Activated T-cell treated with anti-CD3 and anti-CD28 coated beads, Interleukin-2, amount 50 U/mL, for 4 hours (primary cell): ENCODE results near the gene SIN3B. TPM values are rescaled to one million over a fixed set of nuclear protein-coding genes. Genes with fewer than 3 reads are reported as not detected.

Experiments used
- ATAC-seq, 2 donors: fragments of 200-7000 bp; cut with Tn5 transposase; one replicate each; pipeline ENCODE4 v1.10.0; 2021
- DNase-seq: peaks from one replicate; pipeline ENCODE4 v3.0.0-alpha.2; 2020
- H3K27me3 Mint-ChIP-seq: one replicate; pipeline ENCODE4 v1.8.0; 2021; ENCODE audit warnings: low read depth, mixed read lengths
- H3K36me3 Mint-ChIP-seq: one replicate; pipeline ENCODE4 v1.8.0; 2022; ENCODE audit warnings: mixed read lengths; ENCODE audit not compliant: insufficient read depth
- H3K4me1 Mint-ChIP-seq: one replicate; pipeline ENCODE4 v1.8.0; 2021; ENCODE audit warnings: low read depth, mixed read lengths
- H3K4me3 Mint-ChIP-seq: one replicate; pipeline ENCODE4 v1.8.0; 2021; ENCODE audit warnings: mild to moderate bottlenecking, moderate library complexity, mixed read lengths
- H3K9me3 Mint-ChIP-seq: one replicate; pipeline ENCODE4 v1.8.0; 2021; ENCODE audit warnings: mixed read lengths
- total RNA-seq, 3 donors: library from RNA; stranded (reverse); gene quantifications; one replicate each; pipeline ENCODE4 v1.2.1, GENCODE V29; 2021

Gene SIN3B
- total RNA-seq, 3 donors from 2014 or later: 40.7 to 43.7 (median 41.2) TPM

DNA sequence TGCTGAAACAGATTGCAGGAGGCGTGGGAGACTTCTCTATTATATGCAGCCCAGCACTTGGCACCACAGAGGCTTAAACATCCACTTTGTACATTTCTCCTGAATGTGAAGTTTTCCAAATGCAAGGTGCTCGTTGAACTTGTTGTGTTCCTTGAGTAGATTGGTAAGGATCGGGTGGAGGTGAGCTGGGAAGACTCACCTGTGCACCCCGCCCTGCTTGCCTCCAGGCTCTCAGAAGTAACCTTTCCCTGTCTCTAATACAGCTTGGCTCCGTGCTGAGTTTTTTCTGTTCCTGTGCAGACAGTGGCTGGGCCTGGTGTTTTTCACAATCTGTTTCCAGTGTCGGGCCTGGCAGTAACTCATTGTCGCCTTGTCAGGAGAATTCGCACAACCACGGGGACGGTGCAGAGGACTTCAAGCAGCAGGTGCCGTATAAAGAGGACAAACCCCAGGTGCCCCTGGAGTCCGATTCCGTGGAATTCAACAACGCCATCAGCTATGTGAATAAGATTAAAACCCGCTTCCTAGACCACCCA is 12.3 kb downstream of the SIN3B start:
- Mint-ChIP-seq H3K4me1 (peaks cover 7% of the 10 kb centered on the region), H3K36me3 (peaks cover 32% of the 10 kb centered on the region), H3K4me3 (no peak overlapping the region), H3K9me3 (no peaks in the 10 kb centered on the region), H3K27me3 (no peaks in the 10 kb centered on the region)
- DNase-seq (no peak), ATAC-seq (no peak)

DNA sequence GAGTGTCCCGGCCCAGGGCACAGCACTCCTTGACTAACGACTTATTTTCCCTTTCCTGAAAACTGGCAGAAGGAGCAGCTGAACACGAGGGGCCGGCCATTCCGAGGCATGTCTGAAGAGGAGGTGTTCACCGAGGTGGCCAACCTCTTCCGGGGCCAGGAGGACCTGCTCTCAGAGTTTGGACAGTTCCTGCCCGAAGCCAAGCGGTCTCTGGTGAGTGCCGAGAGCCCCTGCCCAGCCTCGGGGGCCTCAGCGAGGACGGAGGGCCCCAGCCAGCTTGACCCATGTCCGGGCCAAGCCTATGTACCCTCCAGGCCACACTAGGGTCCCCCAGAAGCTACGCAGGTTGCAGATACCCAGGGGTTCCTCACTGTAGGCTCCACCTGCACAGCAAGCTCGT is 17.7 kb downstream of the SIN3B start:
- H3K9me3 Mint-ChIP-seq: no peaks in the 10 kb centered on the region
- no peak overlapping the region for H3K4me3 Mint-ChIP-seq
- DNase-seq: no peak
- no peak for ATAC-seq
- H3K36me3 Mint-ChIP-seq: peaks cover 48% of the 10 kb centered on the region
- no peaks in the 10 kb centered on the region for H3K27me3 Mint-ChIP-seq
- H3K4me1 Mint-ChIP-seq: peaks cover 4% of the 10 kb centered on the region

DNA sequence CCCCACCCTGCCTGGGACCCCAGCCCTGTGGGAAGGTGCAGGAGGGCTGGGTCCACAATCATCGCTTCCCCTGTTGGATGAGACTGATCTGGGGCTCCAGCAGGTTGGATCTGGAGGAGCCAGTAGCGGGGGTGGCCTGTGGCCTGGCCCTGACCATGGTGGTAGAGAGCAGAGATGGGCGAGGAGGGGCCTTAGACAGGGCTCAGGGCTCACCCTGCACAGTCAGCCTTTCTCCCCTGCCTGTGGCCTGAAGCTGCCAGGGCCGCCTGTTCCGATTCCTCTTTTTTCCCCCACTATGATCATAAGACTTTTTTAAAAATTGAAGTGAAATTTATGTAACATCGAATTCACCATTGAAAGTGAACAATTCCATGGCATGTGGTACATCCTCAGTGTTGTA is 18.2 kb downstream of the SIN3B start:
- H3K9me3 Mint-ChIP-seq: no peaks in the 10 kb centered on the region
- no peak for ATAC-seq
- DNase-seq: no peak

DNA sequence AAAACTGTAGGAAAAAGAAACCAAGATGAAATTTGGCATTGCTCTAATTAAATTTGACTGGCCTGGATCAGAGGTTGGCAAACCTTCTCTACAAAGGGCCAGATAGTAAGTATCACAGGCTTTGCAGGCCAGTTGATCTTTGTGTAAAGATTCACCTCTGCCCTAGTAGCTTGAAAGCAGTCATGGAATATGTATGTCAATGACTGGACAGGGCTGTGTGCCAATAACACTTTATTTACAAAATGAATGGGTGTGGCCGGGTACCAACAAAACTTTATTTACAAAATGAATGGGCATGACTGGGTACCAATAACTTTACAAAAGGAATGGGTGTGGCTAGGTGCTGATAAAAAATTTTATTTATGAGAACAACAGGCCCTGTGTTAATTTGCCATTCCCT is 20.0 kb downstream of the SIN3B start:
- peaks cover 52% of the 10 kb centered on the region for H3K36me3 Mint-ChIP-seq
- H3K4me3 Mint-ChIP-seq: no peak overlapping the region
- H3K4me1 Mint-ChIP-seq: peaks cover 4% of the 10 kb centered on the region

More for the DNA sequence above, 18.2 kb downstream of the SIN3B start:
- Mint-ChIP-seq H3K4me1 (peaks cover 4% of the 10 kb centered on the region), H3K27me3 (no peaks in the 10 kb centered on the region), H3K36me3 (peaks cover 51% of the 10 kb centered on the region), H3K4me3 (no peak overlapping the region)

DNA sequence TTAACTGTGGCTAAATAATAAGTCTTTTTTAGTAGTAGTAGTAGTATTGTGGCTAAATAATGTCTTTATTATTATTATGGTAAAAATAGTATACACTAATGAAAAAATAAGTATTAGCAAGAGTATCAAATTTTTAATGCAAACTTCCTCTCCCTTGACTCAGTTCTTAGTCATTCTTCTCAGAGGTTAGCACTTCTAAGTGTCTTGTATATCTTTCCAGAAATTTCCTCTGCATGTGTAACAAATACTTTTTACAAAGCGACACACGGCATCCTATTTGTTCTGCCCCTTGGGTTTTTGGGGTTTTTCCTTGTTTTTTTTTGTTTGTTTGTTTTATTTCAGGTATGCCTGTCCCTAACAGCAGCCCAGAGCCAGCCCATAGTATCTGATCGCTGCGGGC is 20.9 kb downstream of the SIN3B start:
- Mint-ChIP-seq H3K36me3 (peaks cover 53% of the 10 kb centered on the region), H3K4me1 (no peaks in the 10 kb centered on the region), H3K27me3 (no peaks in the 10 kb centered on the region), H3K4me3 (no peak overlapping the region), H3K9me3 (no peaks in the 10 kb centered on the region)
- ATAC-seq: no peak
- DNase-seq: no peak

More for the DNA sequence above, 20.0 kb downstream of the SIN3B start:
- H3K27me3 Mint-ChIP-seq: no peaks in the 10 kb centered on the region
- H3K9me3 Mint-ChIP-seq: no peaks in the 10 kb centered on the region
- ATAC-seq: no peak
- no peak for DNase-seq

DNA sequence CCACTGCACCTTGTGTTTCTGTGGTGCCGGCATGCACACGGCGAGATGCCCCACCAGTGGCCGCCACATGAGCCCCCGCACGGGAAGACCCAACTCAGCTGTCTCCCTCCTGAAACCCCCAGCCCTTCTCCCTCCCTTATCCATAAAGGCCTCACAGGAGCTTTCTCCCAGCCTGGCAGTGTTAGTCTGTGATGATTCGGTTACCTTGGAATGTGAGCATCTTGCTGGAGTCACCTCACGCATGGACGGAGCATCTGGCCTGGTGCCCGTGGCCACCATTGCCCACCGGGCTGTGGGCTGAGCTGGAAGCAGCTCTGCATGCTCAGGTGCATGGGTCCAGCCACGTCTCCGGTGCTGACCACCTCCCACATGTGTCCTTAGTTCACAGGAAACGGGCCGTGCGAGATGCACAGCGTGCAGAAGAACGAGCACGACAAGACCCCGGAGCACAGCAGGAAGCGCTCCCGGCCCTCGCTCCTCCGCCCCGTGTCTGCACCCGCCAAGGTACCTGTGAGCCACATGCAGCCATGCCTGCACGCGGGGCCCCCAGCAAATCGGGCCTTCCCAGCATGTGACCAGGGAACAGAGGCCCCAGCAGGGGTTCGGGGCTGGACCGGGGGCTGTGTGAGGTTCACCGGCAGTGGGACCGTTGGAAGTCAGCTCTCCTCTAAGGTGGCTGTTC is 22.0 kb downstream of the SIN3B start:
- no peak for ATAC-seq

DNA sequence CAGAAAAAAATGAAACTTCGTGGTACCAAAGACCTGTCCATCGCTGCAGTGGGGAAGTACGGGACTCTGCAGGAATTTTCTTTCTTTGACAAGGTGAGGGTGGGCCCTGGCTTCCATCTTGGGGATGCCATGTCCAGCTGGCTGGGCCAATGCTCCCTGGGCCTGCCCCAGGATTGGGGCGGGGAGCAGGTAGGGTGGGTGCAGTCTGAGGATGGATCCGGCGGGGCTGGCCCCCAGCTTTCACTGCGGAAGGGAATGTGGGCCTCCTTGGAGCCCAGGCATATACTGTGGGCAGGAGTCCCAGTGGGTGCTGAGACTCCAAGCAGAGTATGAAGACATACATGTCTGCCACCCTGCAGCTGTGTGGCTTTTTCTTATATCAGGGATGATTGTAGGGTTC is 23.9 kb downstream of the SIN3B start:
- ATAC-seq: no peak

More for the DNA sequence above, 22.0 kb downstream of the SIN3B start:
- no peaks in the 10 kb centered on the region for H3K27me3 Mint-ChIP-seq
- no peak overlapping the region for H3K4me3 Mint-ChIP-seq
- H3K36me3 Mint-ChIP-seq: peaks cover 53% of the 10 kb centered on the region
- H3K9me3 Mint-ChIP-seq: no peaks in the 10 kb centered on the region
- no peaks in the 10 kb centered on the region for H3K4me1 Mint-ChIP-seq
- no peak for DNase-seq

DNA sequence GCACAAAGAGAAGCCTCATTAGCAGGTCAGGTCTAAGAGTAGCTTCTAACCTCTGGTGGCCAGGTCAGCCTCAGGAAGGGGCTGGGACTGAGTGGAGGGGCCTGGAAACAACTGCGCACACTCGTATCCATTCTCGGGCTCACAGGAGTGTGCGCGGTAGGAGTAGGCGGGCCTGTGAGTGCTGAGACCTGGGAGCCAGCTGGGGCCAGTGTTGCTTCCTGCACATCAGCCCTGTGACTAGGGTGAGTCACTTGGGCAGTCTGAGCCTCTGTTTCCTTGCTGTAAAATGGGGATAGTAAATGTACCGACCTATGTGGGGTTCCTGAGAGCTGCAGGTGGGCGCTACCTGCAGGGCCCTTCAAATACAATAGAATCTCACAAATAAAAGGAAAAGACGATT is 26.9 kb downstream of the SIN3B start:
- H3K36me3 Mint-ChIP-seq: peaks cover 30% of the 10 kb centered on the region
- no peaks in the 10 kb centered on the region for H3K27me3 Mint-ChIP-seq
- no peak for ATAC-seq
- H3K4me3 Mint-ChIP-seq: no peak overlapping the region
- no peak for DNase-seq
- H3K4me1 Mint-ChIP-seq: no peaks in the 10 kb centered on the region
- no peaks in the 10 kb centered on the region for H3K9me3 Mint-ChIP-seq

More for the DNA sequence above, 23.9 kb downstream of the SIN3B start:
- no peaks in the 10 kb centered on the region for H3K27me3 Mint-ChIP-seq
- no peak for DNase-seq
- H3K36me3 Mint-ChIP-seq: peaks cover 41% of the 10 kb centered on the region
- no peaks in the 10 kb centered on the region for H3K4me1 Mint-ChIP-seq
- H3K4me3 Mint-ChIP-seq: no peak overlapping the region
- H3K9me3 Mint-ChIP-seq: no peaks in the 10 kb centered on the region

DNA sequence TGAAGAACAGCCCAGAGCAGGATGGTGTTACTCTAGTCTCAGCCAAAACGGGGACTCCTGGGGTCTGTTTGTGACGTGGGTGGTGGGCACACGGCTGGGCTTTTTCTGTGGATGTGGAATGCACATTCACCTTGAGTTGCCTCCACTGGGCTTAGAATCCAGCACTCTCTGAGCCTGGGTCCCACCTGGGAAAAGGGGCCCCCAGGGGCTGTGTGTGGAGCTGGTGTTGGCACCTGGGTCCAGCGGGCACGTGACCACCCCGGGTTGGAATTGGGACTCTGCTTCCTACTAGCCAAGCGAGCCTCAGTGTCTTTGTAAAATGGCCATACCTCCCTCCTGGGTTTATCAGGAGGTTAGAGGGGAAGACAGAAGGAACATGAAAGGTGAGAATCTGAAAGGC is 30.4 kb downstream of the SIN3B start:
- ATAC-seq (no peak), DNase-seq (no peak)
- Mint-ChIP-seq H3K36me3 (peaks cover 23% of the 10 kb centered on the region), H3K4me3 (no peak overlapping the region), H3K4me1 (no peaks in the 10 kb centered on the region), H3K27me3 (no peaks in the 10 kb centered on the region), H3K9me3 (no peaks in the 10 kb centered on the region)

DNA sequence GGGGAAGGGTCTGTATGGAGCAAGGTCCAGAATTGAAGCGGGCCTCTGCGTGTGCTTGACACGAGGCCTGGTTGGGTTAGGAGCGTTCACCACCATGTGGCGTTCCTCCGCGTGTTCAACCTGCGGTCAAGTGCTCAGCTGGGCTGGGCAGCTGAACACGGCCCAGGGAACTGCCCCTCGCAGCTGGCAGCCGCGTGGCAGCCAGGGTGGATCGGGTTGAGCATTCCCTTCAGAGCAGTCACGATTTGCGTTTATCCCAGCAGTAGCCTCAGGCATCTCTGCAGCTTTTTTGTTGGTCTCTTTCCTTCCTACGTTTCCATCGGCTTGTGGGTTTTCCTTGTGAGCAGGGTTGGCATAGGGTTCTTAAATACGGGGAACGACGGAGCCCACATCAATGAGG is 30.9 kb downstream of the SIN3B start:
- Mint-ChIP-seq H3K36me3 (peaks cover 18% of the 10 kb centered on the region), H3K9me3 (no peaks in the 10 kb centered on the region), H3K4me3 (no peak overlapping the region), H3K4me1 (no peaks in the 10 kb centered on the region), H3K27me3 (no peaks in the 10 kb centered on the region)
- DNase-seq: no peak
- no peak for ATAC-seq

DNA sequence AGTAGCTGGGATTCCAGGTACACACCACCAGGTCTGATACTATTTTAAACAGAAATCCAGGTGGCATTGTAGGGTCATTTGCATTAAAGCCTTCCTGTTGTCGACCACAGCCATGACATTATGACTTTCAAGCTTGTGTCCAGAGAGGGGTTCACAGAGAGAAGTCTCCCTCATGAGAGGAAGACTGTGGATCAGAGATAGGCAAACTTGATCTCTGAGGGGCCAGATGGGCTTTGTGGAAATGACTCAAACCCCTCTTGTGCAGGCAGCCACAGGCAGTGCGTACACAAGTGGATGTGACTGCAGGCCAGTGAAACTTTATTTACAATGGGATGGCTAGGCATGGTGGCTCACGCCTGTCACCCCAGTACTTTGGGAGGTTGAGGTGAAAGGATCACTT is 31.8 kb downstream of the SIN3B start:
- H3K36me3 Mint-ChIP-seq: peaks cover 21% of the 10 kb centered on the region
- H3K27me3 Mint-ChIP-seq: no peaks in the 10 kb centered on the region
- no peak overlapping the region for H3K4me3 Mint-ChIP-seq
- ATAC-seq (no peak), DNase-seq (no peak)
- H3K9me3 Mint-ChIP-seq: no peaks in the 10 kb centered on the region
- H3K4me1 Mint-ChIP-seq: no peaks in the 10 kb centered on the region

DNA sequence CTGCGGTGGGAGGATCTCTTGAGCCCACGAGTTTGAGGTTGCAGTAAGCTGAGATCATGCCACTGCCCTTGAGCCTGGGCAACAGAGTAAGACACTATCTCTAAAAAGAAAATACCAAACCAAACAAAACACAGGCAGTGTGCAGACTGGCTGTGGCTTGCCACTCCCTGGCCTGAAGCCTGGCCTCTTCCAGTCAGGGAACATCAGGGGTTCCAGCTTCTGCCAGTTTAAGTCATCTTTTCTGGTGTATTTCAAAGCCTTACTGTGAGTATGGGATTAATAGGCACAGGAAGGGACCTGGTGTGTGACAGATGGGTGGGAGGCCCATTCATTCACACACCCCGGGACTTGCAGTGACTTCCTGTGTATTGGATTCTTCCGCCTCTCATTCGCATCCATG is 32.6 kb downstream of the SIN3B start:
- H3K4me3 Mint-ChIP-seq: no peak overlapping the region
- H3K9me3 Mint-ChIP-seq: no peaks in the 10 kb centered on the region
- DNase-seq: no peak
- peaks cover 21% of the 10 kb centered on the region for H3K36me3 Mint-ChIP-seq
- ATAC-seq: no peak
- no peaks in the 10 kb centered on the region for H3K27me3 Mint-ChIP-seq
- H3K4me1 Mint-ChIP-seq: no peaks in the 10 kb centered on the region

DNA sequence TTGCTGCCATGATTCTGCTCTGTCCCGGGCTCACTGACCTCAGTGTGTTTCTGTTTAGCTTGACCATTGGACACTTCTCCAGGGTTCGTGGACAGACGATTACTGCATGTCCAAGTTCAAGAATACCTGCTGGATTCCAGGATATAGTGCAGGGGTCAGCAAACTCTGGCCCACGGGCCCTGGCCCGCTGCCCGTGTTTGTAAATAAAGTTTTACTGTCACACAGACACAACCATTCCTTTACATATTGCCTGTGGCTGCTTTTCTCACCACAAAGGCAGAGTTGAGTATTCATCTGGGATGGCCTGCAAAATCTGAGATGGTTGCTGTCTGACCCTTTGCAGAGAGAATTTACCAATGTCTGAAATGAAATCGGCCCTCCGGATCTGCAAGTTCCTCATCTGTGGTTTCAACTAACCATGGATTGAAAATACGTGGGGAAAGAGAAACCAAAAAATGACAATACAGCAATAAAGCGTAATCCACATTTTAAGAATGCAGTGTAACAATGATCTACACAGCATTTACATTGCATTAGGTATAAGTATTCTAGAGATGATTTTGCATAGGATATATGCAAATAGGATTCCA is 33.7 kb downstream of the SIN3B start:
- Mint-ChIP-seq H3K4me3 (no peak overlapping the region), H3K27me3 (no peaks in the 10 kb centered on the region), H3K36me3 (peaks cover 24% of the 10 kb centered on the region), H3K4me1 (no peaks in the 10 kb centered on the region), H3K9me3 (no peaks in the 10 kb centered on the region)
- DNase-seq (no peak), ATAC-seq (no peak)

DNA sequence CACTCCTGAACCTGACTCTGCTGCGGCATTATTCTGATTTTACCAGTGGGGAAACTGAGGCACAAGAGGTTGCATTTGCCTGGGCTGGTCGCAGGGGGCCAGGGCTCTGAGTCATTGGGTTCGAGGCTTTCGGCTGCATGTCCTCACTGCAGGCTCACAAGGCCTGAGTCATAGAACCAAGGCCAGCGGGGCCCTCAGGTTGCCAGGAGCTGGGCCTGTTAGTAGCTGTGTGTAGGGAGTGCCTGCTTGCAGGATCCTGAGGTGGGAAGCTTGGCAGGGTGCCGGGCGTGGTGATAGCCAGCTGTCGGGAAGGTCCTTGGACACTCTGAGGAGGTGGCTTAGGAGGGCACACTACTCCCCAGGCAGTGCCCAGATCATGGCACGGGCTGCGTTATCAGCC is 38.0 kb downstream of the SIN3B start:
- no peak for DNase-seq
- ATAC-seq: no peak
- H3K36me3 Mint-ChIP-seq: peaks cover 30% of the 10 kb centered on the region
- no peaks in the 10 kb centered on the region for H3K27me3 Mint-ChIP-seq
- no peaks in the 10 kb centered on the region for H3K4me1 Mint-ChIP-seq
- H3K9me3 Mint-ChIP-seq: no peaks in the 10 kb centered on the region
- H3K4me3 Mint-ChIP-seq: no peak overlapping the region

DNA sequence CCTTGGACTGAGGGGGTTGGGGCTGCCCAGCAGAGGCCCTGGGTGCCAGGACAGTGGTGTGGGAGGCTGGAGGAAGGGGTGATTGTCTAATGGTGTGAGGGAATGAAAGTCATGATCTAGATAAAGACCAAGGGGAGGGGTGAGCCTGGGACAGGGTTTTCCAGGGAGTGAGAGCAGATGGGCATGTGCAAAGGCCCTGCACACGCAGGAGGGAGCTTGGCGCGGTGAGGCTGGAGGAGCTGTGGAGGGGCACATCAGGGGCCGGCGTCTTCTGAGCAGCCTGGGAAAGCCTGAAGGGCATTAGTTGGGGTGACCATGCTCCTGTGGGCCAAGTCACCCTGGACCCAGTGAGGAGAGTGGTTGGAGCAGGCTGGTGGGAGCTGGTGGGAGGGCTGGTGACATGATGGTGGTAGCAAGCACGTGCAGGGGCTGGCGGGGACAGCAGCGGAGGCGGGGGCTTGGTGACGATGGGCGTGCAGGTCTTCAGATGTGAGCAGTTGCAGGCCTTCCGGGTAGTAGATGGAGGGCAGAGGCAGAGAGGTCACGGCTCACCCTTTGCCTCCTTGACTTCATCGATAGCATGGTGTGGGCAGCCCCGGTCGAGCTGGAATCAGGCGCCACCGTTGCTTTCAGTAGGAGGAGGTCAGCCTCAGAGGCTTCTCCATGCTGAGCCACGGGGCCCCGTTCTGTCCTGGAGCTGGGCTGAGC is 39.4 kb downstream of the SIN3B start:
- no peak overlapping the region for H3K4me3 Mint-ChIP-seq
- no peak for DNase-seq
- H3K9me3 Mint-ChIP-seq: no peaks in the 10 kb centered on the region
- H3K36me3 Mint-ChIP-seq: peaks cover 21% of the 10 kb centered on the region
- no peaks in the 10 kb centered on the region for H3K4me1 Mint-ChIP-seq
- H3K27me3 Mint-ChIP-seq: no peaks in the 10 kb centered on the region
- ATAC-seq: no peak
